SK-N-SH treated with all-trans-retinoic acid at 6 μM for 48 hours (cell line): ENCODE measurements around the gene BTC.
"Not testable (repeated sequence)": the region's sequence is repeated elsewhere in the genome, so short reads cannot be mapped to it uniquely, and the experiment has no call there.

Experiments used
- ATAC-seq: fragments of 200-7000 bp; cut with Tn5 transposase; 3 replicates; pipeline ENCODE4 v1.9.1; 2020; ENCODE audit warnings: mild to moderate bottlenecking, moderate library complexity
- ARNTL ChIP-seq: fragments of 450-650 bp; formaldehyde crosslinking; IDR thresholded peaks from 2 replicates; pipeline ENCODE4 v1.5.0; 2020; ENCODE audit warnings: low read depth, mild to moderate bottlenecking, moderate library complexity, borderline replicate concordance
- BACH2 ChIP-seq: fragments of 250-450 bp; sonication (Bioruptor Pico); IDR thresholded peaks from 2 replicates; pipeline ENCODE4 v1.9.0; 2021; ENCODE audit warnings: mild to moderate bottlenecking, borderline replicate concordance
- ESRRG ChIP-seq: fragments of 250-450 bp; sonication (Bioruptor Pico); IDR thresholded peaks from 2 replicates; pipeline ENCODE4 v1.6.1; 2021; ENCODE audit warnings: mild to moderate bottlenecking
- GLIS3 ChIP-seq: fragments of 250-450 bp; sonication (Bioruptor Pico); IDR thresholded peaks from 2 replicates; pipeline ENCODE4 v1.5.0; 2020; ENCODE audit warnings: mild to moderate bottlenecking, moderate library complexity
- ISL1 ChIP-seq: fragments of 250-450 bp; sonication (Bioruptor Pico); IDR thresholded peaks from 2 replicates; pipeline ENCODE4 v2.1.2; 2022; ENCODE audit warnings: mild to moderate bottlenecking, moderate library complexity
- PPARA ChIP-seq: fragments of 250-450 bp; sonication (Bioruptor Pico); IDR thresholded peaks from 2 replicates; pipeline ENCODE4 v1.5.0; 2020; ENCODE audit warnings: mild to moderate bottlenecking, borderline replicate concordance
- RARB ChIP-seq: fragments of 250-450 bp; sonication (Bioruptor Pico); IDR thresholded peaks from 2 replicates; pipeline ENCODE4 v1.8.0; 2021; ENCODE audit warnings: mild to moderate bottlenecking, moderate library complexity
- SNAI2 ChIP-seq: fragments of 250-450 bp; sonication (Bioruptor Pico); IDR thresholded peaks from 2 replicates; pipeline ENCODE4 v1.5.0; 2020; ENCODE audit warnings: mild to moderate bottlenecking, moderate library complexity
- TCF4 ChIP-seq: fragments of 250-450 bp; sonication (Bioruptor Pico); IDR thresholded peaks from 2 replicates; pipeline ENCODE4 v1.8.0; 2021; ENCODE audit warnings: mild to moderate bottlenecking, moderate library complexity, borderline replicate concordance
- ZC3H10 ChIP-seq: fragments of 250-450 bp; sonication (Bioruptor Pico); IDR thresholded peaks from 2 replicates; pipeline ENCODE4 v1.5.1; 2021; ENCODE audit warnings: mild to moderate bottlenecking, moderate library complexity
- ZFP3 ChIP-seq: fragments of 250-450 bp; sonication (Bioruptor Pico); IDR thresholded peaks from 2 replicates; pipeline ENCODE4 v1.5.0; 2020; ENCODE audit warnings: mild to moderate bottlenecking, moderate library complexity
- ZFP30 ChIP-seq: fragments of 450-650 bp; formaldehyde crosslinking; IDR thresholded peaks from 2 replicates; pipeline ENCODE4 v1.5.0; 2022; ENCODE audit warnings: mild to moderate bottlenecking, moderate library complexity
- ZNF565 ChIP-seq: fragments of 450-650 bp; formaldehyde crosslinking; conservative IDR thresholded peaks from 2 replicates; pipeline ENCODE4 v1.5.0; 2020; ENCODE audit warnings: low read depth, mild to moderate bottlenecking, moderate library complexity
- ZNF70 ChIP-seq: fragments of 450-650 bp; formaldehyde crosslinking; IDR thresholded peaks from 2 replicates; pipeline ENCODE4 v1.5.0; 2020; ENCODE audit warnings: mild to moderate bottlenecking, moderate library complexity
- ZNF8 ChIP-seq: fragments of 450-650 bp; formaldehyde crosslinking; IDR thresholded peaks from 2 replicates; pipeline ENCODE4 v1.5.0; 2020; ENCODE audit warnings: mild to moderate bottlenecking, moderate library complexity
- TF ChIP-seq, protein P1 (sequence below): fragments of 250-450 bp; sonication (Bioruptor Pico); IDR thresholded peaks from 2 replicates; pipeline ENCODE4 v1.8.0; 2020; ENCODE audit warnings: mild to moderate bottlenecking, moderate library complexity, borderline replicate concordance
- TF ChIP-seq, protein P2 (sequence below): fragments of 250-450 bp; sonication (Bioruptor Pico); IDR thresholded peaks from 2 replicates; pipeline ENCODE4 v1.5.1; 2020; ENCODE audit warnings: low read depth, mild to moderate bottlenecking, moderate library complexity
- TF ChIP-seq, protein P3 (sequence below): fragments of 250-450 bp; sonication (Bioruptor Pico); IDR thresholded peaks from 2 replicates; pipeline ENCODE4 v1.5.1; 2021; ENCODE audit warnings: mild to moderate bottlenecking, moderate library complexity
- TF ChIP-seq, protein P4 (sequence below): fragments of 250-450 bp; sonication (Bioruptor Pico); IDR thresholded peaks from 2 replicates; pipeline ENCODE4 v1.8.0; 2021; ENCODE audit warnings: low read depth, mild to moderate bottlenecking, moderate library complexity, borderline replicate concordance

Gene BTC

DNA sequence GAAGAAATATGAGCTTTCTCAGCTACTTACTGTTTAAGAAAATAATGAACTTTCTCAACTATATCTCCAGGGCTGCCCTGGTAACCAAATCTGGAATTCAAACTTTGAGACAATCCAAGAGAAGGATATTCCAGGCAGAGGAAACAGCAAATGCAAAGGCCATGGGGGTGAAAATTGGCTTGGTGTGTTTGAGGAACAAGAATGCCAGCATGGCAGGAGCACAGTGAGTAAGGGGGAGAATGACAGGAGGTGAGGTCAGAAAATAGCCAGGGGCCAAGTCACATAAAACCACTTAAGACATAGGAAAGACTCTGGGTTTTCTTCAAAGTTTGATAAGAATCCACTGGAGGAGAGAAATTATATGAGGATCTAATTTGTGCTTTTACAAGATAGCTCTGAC, 27.2 kb upstream of the BTC start:
- TF ChIP-seq, protein P1, sequence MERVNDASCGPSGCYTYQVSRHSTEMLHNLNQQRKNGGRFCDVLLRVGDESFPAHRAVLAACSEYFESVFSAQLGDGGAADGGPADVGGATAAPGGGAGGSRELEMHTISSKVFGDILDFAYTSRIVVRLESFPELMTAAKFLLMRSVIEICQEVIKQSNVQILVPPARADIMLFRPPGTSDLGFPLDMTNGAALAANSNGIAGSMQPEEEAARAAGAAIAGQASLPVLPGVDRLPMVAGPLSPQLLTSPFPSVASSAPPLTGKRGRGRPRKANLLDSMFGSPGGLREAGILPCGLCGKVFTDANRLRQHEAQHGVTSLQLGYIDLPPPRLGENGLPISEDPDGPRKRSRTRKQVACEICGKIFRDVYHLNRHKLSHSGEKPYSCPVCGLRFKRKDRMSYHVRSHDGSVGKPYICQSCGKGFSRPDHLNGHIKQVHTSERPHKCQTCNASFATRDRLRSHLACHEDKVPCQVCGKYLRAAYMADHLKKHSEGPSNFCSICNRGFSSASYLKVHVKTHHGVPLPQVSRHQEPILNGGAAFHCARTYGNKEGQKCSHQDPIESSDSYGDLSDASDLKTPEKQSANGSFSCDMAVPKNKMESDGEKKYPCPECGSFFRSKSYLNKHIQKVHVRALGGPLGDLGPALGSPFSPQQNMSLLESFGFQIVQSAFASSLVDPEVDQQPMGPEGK: no peak
- TF ChIP-seq ZNF70 (CRISPR knock-in tag) (no peak), RARB (CRISPR knock-in tag) (no peak)
- TF ChIP-seq, protein P2, sequence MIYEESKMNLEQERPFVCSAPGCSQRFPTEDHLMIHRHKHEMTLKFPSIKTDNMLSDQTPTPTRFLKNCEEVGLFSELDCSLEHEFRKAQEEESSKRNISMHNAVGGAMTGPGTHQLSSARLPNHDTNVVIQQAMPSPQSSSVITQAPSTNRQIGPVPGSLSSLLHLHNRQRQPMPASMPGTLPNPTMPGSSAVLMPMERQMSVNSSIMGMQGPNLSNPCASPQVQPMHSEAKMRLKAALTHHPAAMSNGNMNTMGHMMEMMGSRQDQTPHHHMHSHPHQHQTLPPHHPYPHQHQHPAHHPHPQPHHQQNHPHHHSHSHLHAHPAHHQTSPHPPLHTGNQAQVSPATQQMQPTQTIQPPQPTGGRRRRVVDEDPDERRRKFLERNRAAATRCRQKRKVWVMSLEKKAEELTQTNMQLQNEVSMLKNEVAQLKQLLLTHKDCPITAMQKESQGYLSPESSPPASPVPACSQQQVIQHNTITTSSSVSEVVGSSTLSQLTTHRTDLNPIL: no peak
- no peak for ATAC-seq

DNA sequence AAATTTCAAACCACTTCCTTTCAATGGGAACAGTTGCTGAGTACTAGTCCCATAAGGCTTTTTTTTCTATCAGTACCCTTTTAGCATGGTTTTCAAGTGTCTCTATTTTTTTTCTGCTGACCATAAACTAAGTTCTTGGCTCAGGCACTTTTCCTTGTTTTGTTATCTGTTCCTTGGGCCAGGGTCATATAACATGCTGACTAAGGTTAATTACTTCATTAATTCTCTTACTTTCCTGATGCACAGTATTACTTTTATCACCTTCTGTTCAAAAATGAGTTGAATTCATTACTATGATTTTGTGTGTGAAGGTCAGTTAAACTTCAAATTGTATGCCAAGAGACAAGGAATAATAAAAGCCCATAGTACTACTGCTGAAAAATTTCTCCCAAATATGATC, 19.7 kb upstream of the BTC start:
- TF ChIP-seq ZFP3 (no peak), ARNTL (CRISPR knock-in tag) (no peak), SNAI2 (CRISPR knock-in tag) (no peak), RARB (CRISPR knock-in tag) (no peak)
- TF ChIP-seq, protein P3, sequence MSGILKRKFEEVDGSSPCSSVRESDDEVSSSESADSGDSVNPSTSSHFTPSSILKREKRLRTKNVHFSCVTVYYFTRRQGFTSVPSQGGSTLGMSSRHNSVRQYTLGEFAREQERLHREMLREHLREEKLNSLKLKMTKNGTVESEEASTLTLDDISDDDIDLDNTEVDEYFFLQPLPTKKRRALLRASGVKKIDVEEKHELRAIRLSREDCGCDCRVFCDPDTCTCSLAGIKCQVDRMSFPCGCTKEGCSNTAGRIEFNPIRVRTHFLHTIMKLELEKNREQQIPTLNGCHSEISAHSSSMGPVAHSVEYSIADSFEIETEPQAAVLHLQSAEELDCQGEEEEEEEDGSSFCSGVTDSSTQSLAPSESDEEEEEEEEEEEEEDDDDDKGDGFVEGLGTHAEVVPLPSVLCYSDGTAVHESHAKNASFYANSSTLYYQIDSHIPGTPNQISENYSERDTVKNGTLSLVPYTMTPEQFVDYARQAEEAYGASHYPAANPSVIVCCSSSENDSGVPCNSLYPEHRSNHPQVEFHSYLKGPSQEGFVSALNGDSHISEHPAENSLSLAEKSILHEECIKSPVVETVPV (CRISPR knock-in tag): no peak
- TF ChIP-seq, protein P4, sequence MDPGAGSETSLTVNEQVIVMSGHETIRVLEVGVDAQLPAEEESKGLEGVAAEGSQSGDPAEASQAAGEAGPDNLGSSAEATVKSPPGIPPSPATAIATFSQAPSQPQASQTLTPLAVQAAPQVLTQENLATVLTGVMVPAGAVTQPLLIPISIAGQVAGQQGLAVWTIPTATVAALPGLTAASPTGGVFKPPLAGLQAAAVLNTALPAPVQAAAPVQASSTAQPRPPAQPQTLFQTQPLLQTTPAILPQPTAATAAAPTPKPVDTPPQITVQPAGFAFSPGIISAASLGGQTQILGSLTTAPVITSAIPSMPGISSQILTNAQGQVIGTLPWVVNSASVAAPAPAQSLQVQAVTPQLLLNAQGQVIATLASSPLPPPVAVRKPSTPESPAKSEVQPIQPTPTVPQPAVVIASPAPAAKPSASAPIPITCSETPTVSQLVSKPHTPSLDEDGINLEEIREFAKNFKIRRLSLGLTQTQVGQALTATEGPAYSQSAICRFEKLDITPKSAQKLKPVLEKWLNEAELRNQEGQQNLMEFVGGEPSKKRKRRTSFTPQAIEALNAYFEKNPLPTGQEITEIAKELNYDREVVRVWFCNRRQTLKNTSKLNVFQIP (CRISPR knock-in tag): no peak
- ATAC-seq: no peak

DNA sequence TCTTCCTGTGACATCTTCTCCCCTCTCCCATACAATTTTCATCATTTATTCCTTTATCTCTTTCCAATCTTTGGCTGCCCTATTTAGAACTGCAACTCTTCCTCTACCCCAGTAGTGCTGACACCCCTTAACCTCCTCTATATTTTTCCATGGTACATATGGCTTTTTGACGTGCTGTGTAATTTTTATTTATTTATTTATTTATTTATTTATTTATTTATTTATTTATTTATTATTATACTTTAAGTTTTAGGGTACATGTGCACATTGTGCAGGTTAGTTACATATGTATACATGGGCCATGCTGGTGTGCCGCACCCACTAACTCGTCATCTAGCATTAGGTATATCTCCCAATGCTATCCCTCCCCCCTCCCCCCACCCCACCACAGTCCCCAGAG, 17.7 kb upstream of the BTC start:
- ATAC-seq: not testable (repeated sequence)

DNA sequence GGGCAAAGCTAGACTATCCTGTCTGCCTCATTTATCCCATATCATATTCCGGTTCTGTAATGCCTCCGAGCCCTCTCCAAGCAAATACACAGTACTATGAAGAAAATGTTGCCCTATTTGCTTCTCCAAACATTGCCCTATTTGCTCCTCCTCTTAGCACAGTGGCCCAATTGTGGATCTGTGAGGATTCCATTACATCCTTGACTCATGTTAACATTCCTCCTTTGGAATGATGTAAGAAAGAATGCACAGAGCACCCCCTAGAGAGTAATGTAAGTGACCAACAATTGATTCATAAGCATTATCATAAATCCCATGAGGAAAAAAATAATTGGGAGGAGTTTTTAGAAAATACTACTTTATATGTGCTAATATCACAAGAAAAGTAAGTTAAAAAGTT, 11.3 kb upstream of the BTC start:
- no peak for TF ChIP-seq ZFP30 (CRISPR knock-in tag)
- TF ChIP-seq TCF4 (CRISPR knock-in tag): no peak
- no peak for TF ChIP-seq ZC3H10 (CRISPR knock-in tag)
- no peak for TF ChIP-seq GLIS3 (CRISPR knock-in tag)
- no peak for TF ChIP-seq ZNF565 (CRISPR knock-in tag)
- no peak for TF ChIP-seq ZFP3
- no peak for TF ChIP-seq PPARA (CRISPR knock-in tag)
- TF ChIP-seq ARNTL (CRISPR knock-in tag): no peak
- TF ChIP-seq, protein P2: no peak
- no peak for TF ChIP-seq ZNF70 (CRISPR knock-in tag)
- no peak for TF ChIP-seq ZNF8 (CRISPR knock-in tag)
- TF ChIP-seq ESRRG: no peak
- TF ChIP-seq, protein P3 (CRISPR knock-in tag): no peak
- TF ChIP-seq BACH2 (CRISPR knock-in tag): no peak
- no peak for TF ChIP-seq ISL1
- ATAC-seq: peak; percentile 35; the same call in 2 of the 3 replicates
